Pancreas (tissue), 10 donors: ENCODE results near the gene SULF2. TPM values are rescaled to one million over a fixed set of nuclear protein-coding genes. Genes with fewer than 3 reads are reported as not detected.

Experiments
- ATAC-seq, 4 donors: fragments of 200-7000 bp; cut with Tn5 transposase; one replicate each; pipeline versions ENCODE4 v1.8.0 to v1.9.1; 2020; ENCODE audit warnings: mild to moderate bottlenecking in 4 of 4, moderate library complexity in 4 of 4
- DNase-seq, 6 donors: peaks; one replicate each; pipeline ENCODE4 v3.0.0-alpha.2; 2020
- FAIRE-seq: peaks from 2 replicates; lab custom pipeline; 2012; peaks lifted over from hg19 to GRCh38; lab: Jason Lieb, UNC
- H3K27ac ChIP-seq, 4 donors: fragments of 200-600 bp; sonication (generic); 1 replicate in 3 of 4; 2 replicates in 1 of 4; pipeline versions ENCODE4 v1.5.0 to v1.8.0; 2020
- H3K27me3 ChIP-seq, 4 donors: fragments of 200-600 bp; one replicate each; pipeline ENCODE4 v1.8.0; 2021
- H3K36me3 ChIP-seq, 3 donors: fragments of 200-600 bp; sonication (generic) in 1 of 3; one replicate each; pipeline versions ENCODE4 v1.5.0 to v1.8.0; 2020 to 2021
- H3K4me1 ChIP-seq, 3 donors: fragments of 200-600 bp; one replicate each; pipeline ENCODE4 v1.8.0; 2021
- H3K4me3 ChIP-seq, 4 donors: fragments of 200-600 bp; sonication (generic) in 2 of 4; one replicate each; pipeline versions ENCODE4 v1.5.0 to v1.8.0; 2020 to 2021
- H3K9me3 ChIP-seq, 4 donors: fragments of 200-600 bp; one replicate each; pipeline ENCODE4 v1.8.0; 2021
- CTCF ChIP-seq, 4 donors: fragments of 200-600 bp; sonication (generic) in 3 of 4; IDR thresholded peaks; one replicate each; pipeline versions ENCODE4 v1.5.0 to v1.8.0; 2021; ENCODE audit warnings: antibody characterized with exemption in 4 of 4
- WGBS, 2 donors: extraction: QIAGEN DNeasy Blood & Tissue Kit; methylation state at CpG; one replicate each; pipeline ENCODE4 v1.1.7; 2013; 5-methylcytosine and 5-hydroxymethylcytosine counted together
- intact Hi-C, 3 donors: fragments of 100-400 bp; cut with DNase I; formaldehyde crosslinking; loops; one replicate each; pipeline versions ENCODE4 v1.11.1 to v1.14.2; 2022
- polyA plus RNA-seq, 2 donors: library from polyadenylated mRNA; stranded (reverse); fragments of 200-250 nt; gene quantifications; one replicate each; pipeline ENCODE4 v1.2.3, GENCODE V29; 2013
- total RNA-seq, 6 donors: library from RNA; stranded (reverse); fragmentation: NEBNext Ultra II Directional in 4 of 6; extraction: Animal tissue kit (Norgen Biotek cat#: 25700) in 4 of 6; gene quantifications; one replicate each; pipeline versions ENCODE4 v1.2.1 to v1.2.4, GENCODE V29; 2021 to 2023
- donor health status: healthy with polysubstance abuse.
- donor health status: DM: no; HTN: no; CAD: no; lungs with moderate emphysema.
- donor health status: DM: no; HTN: no; CAD: no.
- donor health status: control.
- donor health status: control.
- donor health status: Bipolar disorder and iron deficiency.
- donor health status: DM: yes; HTN: yes; CAD: no.
- donor health status: DM: no; HTN: no; CAD: no.
- donor health status: DM: no; HTN: no; CAD: no.
- donor health status: DM: yes; HTN: yes; CAD: no.

Gene SULF2
- total and polyA plus RNA-seq, 8 donors = 4.5 to 41.7 (median 9.2) TPM

- Histone ChIP-seq H3K36me3 (no peaks in the 10 kb centered on the region), H3K4me1 (no peaks in the 10 kb centered on the region), H3K27me3 (no peaks in the 10 kb centered on the region), H3K9me3 (no peaks in the 10 kb centered on the region), H3K27ac (no peak overlapping the region), H3K4me3 (no peak overlapping the region)
- DNase-seq (peak in 1 of 6 donors; percentile 35), FAIRE-seq (no peak), ATAC-seq (no peak)
- intact Hi-C loops = loop anchor here in 1 of 3 donors (5.0 kb wide), 1 partner anchor 950 kb away; no protein-coding TSS in a partner anchor
- WGBS, 2 donors = 61 to 65% methylated on average over 18 to 19 of the region's 19 CpGs
- no peak for TF ChIP-seq CTCF (IDR thresholded peaks at IDR 0.05)
These were observed 117.6 kb downstream of the SULF2 start for GRCh38 chr20:47667531-47668312.

- intact Hi-C loops = loop anchor here in 1 of 3 donors (5.0 kb wide), 1 partner anchor 950 kb away; no protein-coding TSS in a partner anchor
- no peak for FAIRE-seq
- 74 to 81% methylated on average over 5 of the region's 5 CpGs for WGBS, 2 donors
- no peak for TF ChIP-seq CTCF (IDR thresholded peaks at IDR 0.05)
- no peak for ATAC-seq
- Histone ChIP-seq H3K27ac (no peak overlapping the region), H3K9me3 (no peaks in the 10 kb centered on the region), H3K27me3 (no peaks in the 10 kb centered on the region), H3K4me3 (no peak overlapping the region), H3K36me3 (no peaks in the 10 kb centered on the region), H3K4me1 (no peaks in the 10 kb centered on the region)
- DNase-seq = peak in 1 of 6 donors; percentile 42
These were observed 118.2 kb downstream of the SULF2 start for GRCh38 chr20:47667086-47667485.

- no peaks in the 10 kb centered on the region for H3K27me3 ChIP-seq
- no peak for FAIRE-seq
- peak in 1 of 6 donors; percentile 41 for DNase-seq
- H3K4me1 ChIP-seq = no peaks in the 10 kb centered on the region
- no peak overlapping the region for H3K4me3 ChIP-seq
- no peaks in the 10 kb centered on the region for H3K9me3 ChIP-seq
- TF ChIP-seq CTCF (IDR thresholded peaks at IDR 0.05) = no peak
- 87 to 92% methylated on average over 19 of the region's 19 CpGs for WGBS, 2 donors
- no peak overlapping the region for H3K27ac ChIP-seq
- ATAC-seq = no peak
- no peaks in the 10 kb centered on the region for H3K36me3 ChIP-seq
- intact Hi-C loops = loop anchor here in 1 of 3 donors (5.0 kb wide), 1 partner anchor 951 kb away; no protein-coding TSS in a partner anchor
These were observed 119.0 kb downstream of the SULF2 start for GRCh38 chr20:47666304-47666703.

- Histone ChIP-seq H3K9me3 (no peaks in the 10 kb centered on the region), H3K4me1 (no peaks in the 10 kb centered on the region), H3K4me3 (no peak overlapping the region), H3K36me3 (no peaks in the 10 kb centered on the region), H3K27me3 (no peaks in the 10 kb centered on the region), H3K27ac (no peak overlapping the region)
- DNase-seq = peak in 1 of 6 donors; percentile 42
- FAIRE-seq = no peak
- TF ChIP-seq CTCF (IDR thresholded peaks at IDR 0.05) = no peak
- 75 to 82% methylated on average over 27 of the region's 27 CpGs for WGBS, 2 donors
- intact Hi-C loops = loop anchor here in 2 of 3 donors (2.0 to 5.0 kb wide), 2 partner anchors 952 to 957 kb away; no protein-coding TSS in a partner anchor
- no peak for ATAC-seq
These were observed 119.9 kb downstream of the SULF2 start for GRCh38 chr20:47665221-47665991.
